ENCODE data around the gene ADGRF5.

The ADGRF5 gene, protein sequence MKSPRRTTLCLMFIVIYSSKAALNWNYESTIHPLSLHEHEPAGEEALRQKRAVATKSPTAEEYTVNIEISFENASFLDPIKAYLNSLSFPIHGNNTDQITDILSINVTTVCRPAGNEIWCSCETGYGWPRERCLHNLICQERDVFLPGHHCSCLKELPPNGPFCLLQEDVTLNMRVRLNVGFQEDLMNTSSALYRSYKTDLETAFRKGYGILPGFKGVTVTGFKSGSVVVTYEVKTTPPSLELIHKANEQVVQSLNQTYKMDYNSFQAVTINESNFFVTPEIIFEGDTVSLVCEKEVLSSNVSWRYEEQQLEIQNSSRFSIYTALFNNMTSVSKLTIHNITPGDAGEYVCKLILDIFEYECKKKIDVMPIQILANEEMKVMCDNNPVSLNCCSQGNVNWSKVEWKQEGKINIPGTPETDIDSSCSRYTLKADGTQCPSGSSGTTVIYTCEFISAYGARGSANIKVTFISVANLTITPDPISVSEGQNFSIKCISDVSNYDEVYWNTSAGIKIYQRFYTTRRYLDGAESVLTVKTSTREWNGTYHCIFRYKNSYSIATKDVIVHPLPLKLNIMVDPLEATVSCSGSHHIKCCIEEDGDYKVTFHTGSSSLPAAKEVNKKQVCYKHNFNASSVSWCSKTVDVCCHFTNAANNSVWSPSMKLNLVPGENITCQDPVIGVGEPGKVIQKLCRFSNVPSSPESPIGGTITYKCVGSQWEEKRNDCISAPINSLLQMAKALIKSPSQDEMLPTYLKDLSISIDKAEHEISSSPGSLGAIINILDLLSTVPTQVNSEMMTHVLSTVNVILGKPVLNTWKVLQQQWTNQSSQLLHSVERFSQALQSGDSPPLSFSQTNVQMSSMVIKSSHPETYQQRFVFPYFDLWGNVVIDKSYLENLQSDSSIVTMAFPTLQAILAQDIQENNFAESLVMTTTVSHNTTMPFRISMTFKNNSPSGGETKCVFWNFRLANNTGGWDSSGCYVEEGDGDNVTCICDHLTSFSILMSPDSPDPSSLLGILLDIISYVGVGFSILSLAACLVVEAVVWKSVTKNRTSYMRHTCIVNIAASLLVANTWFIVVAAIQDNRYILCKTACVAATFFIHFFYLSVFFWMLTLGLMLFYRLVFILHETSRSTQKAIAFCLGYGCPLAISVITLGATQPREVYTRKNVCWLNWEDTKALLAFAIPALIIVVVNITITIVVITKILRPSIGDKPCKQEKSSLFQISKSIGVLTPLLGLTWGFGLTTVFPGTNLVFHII (N-terminal part only)

DNA sequence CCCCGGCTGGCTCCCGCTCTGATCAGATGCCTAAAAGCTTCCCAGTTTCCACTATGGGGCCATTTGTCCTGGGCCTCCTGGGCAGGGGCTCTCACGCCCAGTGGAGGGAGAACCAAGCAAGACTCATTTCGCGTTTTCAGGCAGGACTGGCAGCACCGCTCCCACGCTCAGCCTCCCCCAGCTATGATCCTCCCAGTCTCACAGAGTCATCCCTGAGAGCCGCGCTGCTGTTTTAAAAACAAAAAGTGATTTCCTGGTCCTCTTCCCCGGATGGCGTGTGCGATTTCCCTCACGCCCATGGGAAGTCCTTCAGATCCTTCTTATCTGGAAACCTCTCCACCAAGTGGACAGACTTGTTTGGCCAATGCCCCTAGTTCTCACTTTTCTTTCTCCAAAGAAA lies at the start of gene ADGRF5:
Gene ADGRF5, minus strand, starts transcription at position 208 of the 400 bp plus-strand sequence. CDS start 15,176 bp downstream, outside the sequence.
- DNase-seq, result no peak

DNA sequence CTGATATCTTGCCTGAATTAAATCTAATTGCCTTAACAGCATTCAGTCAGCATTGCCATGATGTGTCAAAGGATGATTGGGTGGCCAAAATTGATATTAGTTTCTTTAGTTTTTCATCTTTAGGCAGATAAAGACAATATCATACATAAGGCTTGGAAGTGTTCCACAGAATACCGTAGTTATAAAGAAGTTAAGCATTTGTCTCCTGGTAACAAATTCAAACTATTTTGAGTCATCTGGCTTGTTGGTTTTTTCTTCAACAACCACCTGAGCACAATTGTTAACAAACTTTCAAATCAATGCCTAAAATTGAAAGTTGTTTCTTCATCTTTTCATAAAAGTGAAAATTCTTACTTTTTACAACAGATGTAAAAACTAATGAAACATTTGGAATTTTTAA lies 47.5 kb upstream of the ADGRF5 start:
- no peak for DNase-seq

DNA sequence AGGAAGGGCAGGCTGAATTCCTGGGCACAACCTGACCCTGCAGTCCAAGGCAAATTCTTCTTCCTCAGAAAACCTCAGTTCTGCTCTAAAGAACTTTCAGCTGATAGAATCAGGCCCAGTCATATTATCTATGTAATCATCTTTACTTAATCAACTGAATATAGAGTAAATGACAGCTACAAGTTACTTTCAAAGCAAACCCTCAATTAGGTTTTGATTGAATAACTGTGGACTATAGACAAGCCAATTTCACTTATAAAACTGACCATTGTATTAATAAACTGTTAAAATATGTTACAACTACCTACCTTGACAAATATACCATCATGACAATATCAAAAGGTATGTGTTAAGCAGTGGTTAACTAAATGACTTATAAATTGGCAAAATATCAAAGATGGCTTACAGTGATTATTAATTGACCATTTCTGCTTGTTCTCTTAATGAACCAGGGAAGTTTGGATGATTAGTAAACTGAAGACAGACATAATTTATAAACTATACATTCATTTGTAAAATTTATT lies 46.1 kb upstream of the ADGRF5 start:
- DNase-seq, result no peak

DNA sequence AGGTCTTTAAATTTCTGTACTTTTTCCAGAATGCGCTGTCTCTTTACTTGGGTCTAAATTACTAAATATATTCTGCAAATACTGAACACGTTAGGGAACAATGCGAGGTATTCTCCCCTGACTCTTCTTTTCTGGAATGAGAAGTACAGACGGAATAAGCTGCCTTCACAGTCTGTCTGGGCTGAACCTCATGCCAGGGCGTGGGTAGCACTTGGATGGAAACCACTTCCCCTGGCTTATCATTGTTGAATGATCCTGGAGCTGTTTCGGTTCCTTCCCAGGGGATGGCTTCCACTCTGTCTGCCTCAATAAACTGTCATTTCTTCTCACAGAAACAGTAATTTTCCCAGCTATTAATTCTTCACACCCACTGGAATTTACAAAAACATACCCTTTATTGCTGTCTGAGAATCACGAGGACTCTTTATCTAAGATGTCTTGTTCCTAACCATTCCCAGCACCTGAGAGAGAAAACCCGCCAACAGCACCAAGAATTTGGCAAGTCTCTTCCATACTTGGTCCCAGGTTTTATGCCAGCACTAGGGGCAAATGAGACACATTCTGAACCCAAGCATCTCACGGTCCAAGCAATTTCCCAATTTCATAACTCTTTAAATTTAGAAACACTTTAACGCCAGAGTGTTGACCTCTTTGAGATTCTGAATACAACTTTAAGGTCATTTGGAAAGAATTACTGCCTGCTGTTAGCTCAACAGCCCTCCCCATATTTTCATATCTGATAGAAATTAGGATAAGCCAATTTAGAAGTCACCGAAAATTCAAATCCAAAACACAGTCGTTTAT lies 43.2 kb upstream of the ADGRF5 start:
- DNase-seq, result no peak

DNA sequence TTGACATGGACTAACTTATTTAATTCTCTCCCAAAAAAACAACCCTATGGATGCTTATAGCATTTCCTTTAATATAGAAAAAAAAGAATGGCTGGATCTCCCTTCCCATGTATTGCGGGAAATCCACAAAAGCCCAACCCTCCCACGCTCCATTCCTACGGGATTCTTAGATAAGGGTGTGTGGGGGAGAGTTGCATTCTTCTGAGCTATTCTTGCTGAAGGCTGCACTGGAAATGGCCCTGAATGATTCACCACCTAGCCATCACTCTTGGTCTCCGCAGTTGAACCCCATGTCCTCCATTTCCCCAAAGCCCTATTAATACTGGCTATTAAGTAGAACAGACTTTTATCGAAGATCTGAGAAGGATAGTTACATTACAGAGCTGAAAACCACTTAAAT lies 41.9 kb upstream of the ADGRF5 start:
- DNase-seq, result no peak

DNA sequence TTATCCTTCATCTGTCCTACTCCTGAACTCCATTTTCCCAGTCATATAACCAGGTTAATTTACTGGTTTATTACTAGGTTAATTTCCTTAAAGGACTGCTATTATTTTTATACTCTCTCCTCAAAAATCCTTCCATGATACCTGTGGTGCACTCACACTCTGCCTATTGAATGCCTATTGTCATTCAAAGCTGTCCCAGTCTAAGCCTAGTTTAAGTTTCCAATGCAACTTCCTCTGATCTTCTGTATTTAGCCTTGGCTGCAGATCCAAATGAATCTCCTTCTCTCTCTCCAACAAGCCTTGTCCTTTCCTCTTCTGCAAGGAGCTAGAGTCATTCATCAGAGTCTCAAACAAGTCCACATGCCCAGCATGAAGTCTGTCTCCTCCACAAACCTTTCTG lies 41.3 kb upstream of the ADGRF5 start:
- DNase-seq, result no peak

DNA sequence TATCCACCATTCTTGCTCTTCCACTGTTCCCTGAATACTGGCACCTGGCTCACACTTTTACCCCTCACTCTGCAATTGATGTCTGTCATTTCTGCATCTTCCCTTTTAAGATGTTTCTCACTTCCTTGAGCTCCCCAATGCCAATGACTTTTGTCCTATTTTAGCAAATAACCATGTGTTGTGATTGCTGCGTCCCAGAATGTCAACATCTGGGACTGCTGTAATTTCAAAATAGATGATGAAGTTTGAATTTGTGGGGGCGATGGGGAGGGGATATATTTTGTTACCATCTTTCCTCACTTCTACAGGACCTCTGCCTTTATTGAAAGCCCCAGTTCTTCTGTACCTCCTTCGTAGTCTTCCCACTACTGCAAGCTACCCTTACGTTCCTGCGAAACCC lies 40.0 kb upstream of the ADGRF5 start:
- DNase-seq, result no peak

DNA sequence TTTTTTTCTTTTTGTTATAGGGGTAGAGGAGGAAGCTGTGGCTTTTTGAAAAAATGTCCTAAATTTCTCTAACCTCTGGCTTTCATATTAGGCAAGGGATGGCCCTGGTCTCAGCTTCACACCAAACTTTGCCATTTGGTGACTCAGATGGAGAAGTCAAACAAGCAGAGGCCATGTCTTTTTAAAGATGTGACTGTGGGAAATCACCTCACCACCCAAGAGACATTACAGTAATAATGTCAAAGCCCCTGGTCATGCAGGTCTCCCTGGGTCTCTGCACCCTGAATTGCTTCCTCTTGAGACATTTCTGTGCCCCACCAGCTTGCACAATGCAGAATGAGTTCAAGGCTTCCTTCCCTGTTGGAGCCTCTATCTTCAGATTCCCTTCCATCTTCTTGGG lies 39.5 kb upstream of the ADGRF5 start:
- no peak for DNase-seq

DNA sequence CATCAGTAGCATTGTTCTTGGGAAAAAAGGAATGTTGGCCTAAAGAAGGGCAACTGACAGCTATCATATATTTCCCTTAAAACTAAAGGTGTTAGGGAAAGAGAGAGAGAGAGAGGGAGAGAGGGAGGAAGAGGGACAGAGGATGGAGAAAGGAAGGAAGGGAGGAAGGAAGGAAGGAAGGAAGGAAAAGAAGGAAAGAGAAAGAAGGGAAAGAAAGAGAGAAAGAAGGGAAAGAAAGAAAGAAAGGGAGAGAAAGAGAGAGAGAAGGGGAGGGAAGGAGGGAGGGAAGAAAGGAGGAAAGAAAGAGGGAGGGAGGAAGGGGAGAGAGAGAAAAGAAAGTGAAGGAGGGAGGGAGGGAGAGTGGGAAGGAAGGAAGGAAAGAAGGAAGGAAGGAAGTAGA lies 37.7 kb upstream of the ADGRF5 start:
- no peak for DNase-seq

DNA sequence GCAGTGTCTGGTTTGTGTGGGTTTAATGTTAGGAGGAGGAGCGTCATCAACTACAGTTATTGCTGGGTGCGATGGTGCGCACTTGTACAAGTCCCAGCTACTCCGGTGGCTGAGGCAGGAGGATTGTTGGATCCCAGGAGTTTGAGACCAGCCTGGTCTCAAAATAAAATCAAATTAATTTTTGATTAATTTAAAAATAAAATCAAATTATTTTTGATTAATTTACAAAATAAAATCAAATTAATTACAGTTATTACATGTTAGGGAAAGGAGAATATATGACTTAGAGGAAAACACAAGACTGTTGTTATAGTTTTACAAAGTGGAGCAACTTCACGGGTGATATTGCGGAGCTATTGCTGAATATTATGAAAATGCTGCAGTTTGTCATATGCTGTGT lies 34.7 kb upstream of the ADGRF5 start:
- no peak for DNase-seq

DNA sequence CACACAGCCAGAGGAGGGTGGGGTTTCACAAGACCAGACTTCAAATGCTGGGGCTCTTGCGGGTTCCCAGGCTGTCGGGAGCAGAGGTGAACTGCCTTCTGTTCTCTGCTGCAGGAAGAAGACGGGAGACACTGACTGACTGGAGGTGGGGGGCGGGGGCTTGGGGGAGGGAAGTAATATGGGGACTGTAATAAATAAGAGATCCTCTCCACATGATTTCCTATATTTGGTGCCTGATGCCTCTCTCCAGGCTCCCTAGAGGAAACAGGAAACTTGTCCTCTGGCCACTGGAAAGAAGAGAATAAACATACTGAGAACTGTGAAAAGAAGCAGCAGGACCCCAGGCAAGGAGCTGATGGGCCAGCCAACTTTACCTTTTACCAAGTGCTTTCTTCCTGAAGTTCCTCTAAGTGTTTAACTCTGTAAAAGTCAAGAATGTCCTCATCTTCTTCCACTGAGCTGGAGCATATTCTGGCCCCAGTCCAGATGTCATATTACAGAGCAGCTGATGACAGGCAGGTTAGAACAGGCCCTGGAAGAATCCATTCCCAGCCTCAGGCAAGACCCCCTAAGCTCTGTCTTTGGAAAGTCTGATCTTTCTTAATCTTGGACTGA lies 33.2 kb upstream of the ADGRF5 start:
- DNase-seq, result no peak

DNA sequence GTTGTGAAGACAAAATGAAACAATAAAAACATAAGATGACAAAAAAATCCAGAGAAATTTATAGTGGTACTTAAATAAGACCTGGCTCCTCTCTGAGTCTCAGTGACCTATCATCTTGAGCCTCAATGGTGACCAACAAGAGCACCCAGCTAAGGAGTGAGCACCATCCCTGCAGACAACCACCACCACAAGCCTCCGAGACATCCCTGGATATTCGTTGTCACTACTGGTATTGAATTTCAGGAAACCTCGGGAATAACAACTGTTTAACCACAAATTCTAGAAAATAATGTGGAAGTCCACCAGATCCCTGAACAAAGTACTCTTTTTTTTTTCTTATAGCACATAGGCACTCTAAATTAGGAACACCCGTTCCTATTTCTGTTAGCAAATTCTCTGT lies 32.2 kb upstream of the ADGRF5 start:
- no peak for DNase-seq

DNA sequence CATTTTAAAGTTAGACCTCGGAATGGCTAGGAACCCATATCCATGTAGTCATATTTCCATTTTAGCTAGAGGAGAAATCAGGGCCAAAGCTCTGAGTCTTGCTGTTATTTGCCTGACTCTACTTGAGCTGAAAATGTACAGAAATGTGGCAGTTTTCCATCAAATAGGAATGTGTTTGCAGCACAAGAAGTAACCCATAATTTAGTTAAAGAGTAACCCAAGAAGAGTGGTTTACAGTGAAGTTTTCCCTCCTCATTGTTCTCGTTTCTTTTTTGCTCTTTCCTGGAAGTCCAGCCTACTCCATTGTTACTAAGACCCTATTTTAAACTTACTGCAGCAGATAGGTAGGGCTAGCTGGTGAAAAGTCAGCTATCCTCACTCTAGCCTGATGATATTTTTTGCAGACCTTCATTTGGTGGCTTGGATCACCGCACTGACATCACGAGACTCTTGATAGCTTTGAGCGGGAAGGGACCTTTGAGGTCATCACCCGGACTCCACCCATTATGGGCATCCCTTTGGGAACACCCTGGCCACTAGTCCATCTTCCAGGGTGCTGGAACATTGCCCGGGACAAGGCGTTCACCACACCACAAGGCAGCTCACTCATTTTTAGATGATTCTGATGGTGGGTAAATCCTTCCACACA lies 28.0 kb upstream of the ADGRF5 start:
- no peak for DNase-seq

DNA sequence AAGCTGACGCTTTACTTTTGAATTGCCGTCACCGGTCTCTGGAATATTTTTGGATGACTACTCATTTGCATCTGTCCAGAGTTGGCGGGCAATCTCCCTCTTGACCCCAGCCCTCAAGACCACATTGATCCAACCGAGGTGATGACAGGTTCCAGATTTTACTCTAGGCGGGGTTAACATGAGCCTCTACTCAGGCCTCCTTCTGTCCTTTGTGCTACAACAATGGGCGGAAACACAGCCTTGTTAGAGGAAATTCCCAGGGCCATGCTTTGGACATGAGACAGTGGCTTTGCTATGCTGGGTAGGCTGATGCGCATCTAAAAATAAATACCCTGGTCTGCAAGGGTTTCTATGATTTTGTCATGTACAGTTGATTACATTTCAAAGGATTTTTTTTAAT lies 27.0 kb upstream of the ADGRF5 start:
- no peak for DNase-seq

DNA sequence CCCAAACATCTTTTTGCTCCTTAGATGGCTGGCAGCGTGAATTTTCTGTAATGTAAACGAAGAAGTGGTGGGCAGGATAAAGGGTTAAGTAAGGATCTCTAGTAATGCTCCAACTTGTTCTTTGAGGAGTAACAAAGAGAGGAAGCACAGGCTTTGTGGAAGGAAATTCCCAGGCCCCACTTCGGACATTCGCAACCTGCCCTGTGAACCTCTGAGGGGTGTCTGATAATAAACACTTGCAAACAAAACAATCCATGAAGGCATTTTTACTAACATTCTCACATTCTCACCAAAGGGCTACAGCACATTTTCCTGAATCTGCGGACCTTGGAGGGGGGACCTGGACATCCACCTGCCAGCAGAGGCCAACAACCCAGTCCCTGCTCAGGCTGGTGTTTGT lies 25.8 kb upstream of the ADGRF5 start:
- DNase-seq, result no peak

DNA sequence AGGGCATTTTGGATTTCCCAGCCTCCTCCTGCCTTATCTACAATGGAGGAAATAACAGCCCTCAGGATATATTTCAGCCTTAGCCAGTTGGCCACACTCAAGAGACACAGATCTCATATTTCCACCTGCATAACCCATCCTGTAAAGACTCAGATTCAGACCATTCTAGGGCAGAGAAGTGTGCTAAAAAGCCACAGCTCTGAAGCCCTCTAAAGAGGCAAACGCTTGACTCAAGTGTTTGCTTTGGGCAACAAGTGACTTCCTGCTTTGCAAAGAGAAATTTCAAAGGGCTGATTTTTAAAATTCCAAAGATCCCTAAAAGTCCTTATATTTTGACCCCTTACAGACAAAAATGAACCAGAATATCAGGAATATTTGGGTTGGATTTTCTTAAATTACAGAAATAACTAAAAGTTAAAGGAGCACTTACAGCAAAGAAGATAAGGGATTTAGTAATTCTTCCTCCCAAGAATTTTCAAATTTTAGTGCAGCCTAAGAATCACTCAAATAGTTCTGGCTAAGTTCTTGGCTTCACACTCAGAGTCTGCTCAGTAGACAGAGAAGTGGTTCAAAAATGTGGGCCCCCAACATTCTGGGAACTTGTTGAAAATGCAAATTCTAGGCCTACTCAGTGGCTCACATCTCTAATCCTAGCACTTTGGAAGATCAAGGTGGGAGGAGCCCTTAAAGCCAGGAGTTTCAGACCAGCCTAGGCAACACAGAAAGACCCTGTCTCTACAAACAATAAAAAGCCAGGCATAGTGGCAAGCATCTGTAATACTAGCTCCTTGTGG lies 18.9 kb upstream of the ADGRF5 start:
- DNase-seq, result no peak

DNA sequence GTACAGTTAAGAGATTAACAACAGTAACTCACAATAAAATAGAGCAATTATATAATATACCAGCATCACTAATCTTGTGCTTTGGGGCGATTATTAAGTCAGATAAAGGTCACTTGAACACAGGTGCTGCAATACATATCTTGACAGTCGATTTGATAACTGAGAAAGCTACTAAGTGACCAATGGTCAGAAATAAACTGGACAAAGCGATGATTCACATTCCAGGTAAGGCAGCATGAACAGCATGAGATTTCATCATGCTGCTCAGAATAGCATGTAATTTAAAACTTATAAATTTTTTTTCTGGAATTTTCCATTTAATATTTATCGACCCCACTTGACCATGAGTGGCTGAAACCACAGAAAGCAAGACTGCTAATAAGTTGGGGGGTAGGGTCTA lies 15.9 kb upstream of the ADGRF5 start:
- DNase-seq, result no peak

DNA sequence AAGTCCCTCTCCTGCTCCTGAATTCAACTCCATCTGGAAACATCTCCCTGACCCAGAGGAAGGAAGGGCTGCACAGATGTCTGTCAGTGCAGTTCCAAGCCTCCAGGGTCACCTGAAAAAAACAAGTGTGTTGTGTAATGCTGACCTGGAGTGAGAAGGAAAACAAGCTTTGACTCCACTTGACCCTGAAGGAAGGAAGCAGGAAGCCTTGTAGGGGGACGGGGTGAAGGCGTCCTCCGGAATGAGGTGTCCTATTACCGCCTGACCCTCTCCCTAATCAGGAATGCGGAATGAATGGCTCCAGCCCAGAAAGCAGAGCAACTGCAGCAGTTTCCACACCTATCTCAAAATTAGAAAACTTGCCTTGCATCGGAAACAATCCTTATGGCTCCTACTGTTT lies 13.9 kb upstream of the ADGRF5 start:
- no peak for DNase-seq

DNA sequence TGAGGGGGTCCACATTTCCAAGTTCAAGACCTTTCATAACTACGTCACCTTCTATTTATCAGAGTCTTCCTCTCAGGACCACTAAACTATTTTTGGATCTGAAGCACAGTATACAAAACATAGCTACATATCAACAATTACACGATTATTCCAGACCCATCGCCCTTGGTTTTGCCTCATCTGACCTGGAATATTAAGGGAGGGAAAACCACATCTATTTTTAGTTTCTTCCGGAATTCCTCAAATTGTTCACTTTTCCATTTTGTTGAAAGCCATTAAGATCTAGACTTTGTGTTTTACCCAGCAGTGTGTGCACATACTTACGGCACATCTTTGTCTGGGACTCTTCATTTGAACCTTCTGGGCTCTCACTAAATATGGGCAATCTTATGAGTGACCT lies 12.0 kb upstream of the ADGRF5 start:
- DNase-seq, result no peak

DNA sequence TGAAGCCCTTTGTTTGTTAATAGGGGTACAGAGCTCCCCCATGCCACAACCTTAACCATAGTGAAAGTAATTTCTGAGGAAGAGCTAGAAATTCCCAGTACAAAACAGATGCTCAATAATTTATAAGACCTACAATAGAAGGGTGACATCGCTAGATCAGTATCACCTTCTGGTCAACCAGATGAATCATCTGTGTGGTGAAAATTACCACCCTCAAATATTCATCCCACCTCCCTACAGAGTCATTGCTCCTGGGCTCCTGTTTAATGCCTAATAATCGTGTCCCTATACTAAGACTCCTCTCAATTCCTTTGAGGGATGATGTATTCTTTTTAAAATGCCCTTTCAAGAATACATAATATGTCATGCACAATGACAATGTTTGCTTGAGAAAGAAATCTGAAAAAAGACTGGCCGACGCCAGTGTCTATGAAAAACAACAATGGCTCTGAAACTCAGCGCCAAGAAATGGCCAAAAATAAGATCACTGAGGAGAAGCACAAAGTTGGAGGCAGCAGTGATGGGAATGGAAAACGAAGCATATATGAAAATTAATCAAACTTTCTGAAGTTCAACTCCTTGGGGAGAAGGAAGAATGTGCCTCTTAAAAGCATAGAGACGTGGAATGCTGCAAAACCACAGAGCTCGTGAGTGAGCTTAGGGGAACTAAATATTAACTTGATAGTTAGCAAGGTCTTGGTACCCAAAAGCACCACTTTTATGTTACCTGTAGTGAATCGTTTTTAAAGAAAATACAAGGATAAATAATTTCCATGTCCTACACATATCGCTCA lies 11.0 kb upstream of the ADGRF5 start:
- no peak for DNase-seq
